C4-2B (cell line): ENCODE data around the gene TMEM150C.

Experiments used
- CTCF ChIP-seq: fragments of 450-650 bp; conservative IDR thresholded peaks from 2 replicates; pipeline ENCODE4 v1.5.1; 2017; ENCODE audit warnings: mild to moderate bottlenecking
- ZFX ChIP-seq: fragments of 450-650 bp; IDR thresholded peaks from 2 replicates; pipeline ENCODE4 v1.6.1; 2017

- TF ChIP-seq CTCF (no peak), ZFX (no peak)
Observed at GRCh38 chr4:82592639-82593038, 30.9 kb upstream of the TMEM150C start.
